ENCODE data around the gene FGD2.

The FGD2 gene

GRCh38 chr6:36973647-36974046 is 31.8 kb upstream of the FGD2 start:
- Histone ChIP-seq H3K4me1 (ENCODE audit: insufficient read depth, low read length) (no peaks in the 10 kb centered on the region), H3K9ac (ENCODE audit: low read length) (no peak overlapping the region), H3K36me3 (ENCODE audit: insufficient read depth, low read length) (peaks cover 98% of the 10 kb centered on the region), H3K27ac (ENCODE audit: low read depth, low read length) (no peak overlapping the region), H3K9me3 (ENCODE audit: low read length) (no peaks in the 10 kb centered on the region), H3K4me3 (ENCODE audit: low read depth in 1 of 2, low read length in 2 of 2) (no peak overlapping the region), H3K27me3 (ENCODE audit: control insufficient read depth in 1 of 2, insufficient read depth in 2 of 2, low read length in 2 of 2) (no peaks in the 10 kb centered on the region)

- peaks cover 16% of the 10 kb centered on the region for H3K4me1 ChIP-seq (ENCODE audit: insufficient read depth, low read length)
- H3K36me3 ChIP-seq (ENCODE audit: insufficient read depth, low read length) = peaks cover 82% of the 10 kb centered on the region
- no peaks in the 10 kb centered on the region for H3K27me3 ChIP-seq (ENCODE audit: control insufficient read depth in 1 of 2, insufficient read depth in 2 of 2, low read length in 2 of 2)
- no peak overlapping the region for H3K9ac ChIP-seq (ENCODE audit: low read length)
- no peak overlapping the region for H3K27ac ChIP-seq (ENCODE audit: low read depth, low read length)
- no peaks in the 10 kb centered on the region for H3K9me3 ChIP-seq (ENCODE audit: low read length)
- no peak overlapping the region for H3K4me3 ChIP-seq (ENCODE audit: low read depth in 1 of 2, low read length in 2 of 2)
Observed at GRCh38 chr6:36975231-36976006, 30.0 kb upstream of the FGD2 start.

- peaks cover 21% of the 10 kb centered on the region for H3K4me1 ChIP-seq (ENCODE audit: insufficient read depth, low read length)
Observed at GRCh38 chr6:36976007-36976264, 29.5 kb upstream of the FGD2 start.

GRCh38 chr6:36976509-36976908 is 28.9 kb upstream of the FGD2 start:
- H3K36me3 ChIP-seq (ENCODE audit: insufficient read depth, low read length) = peaks cover 76% of the 10 kb centered on the region
- H3K9me3 ChIP-seq (ENCODE audit: low read length) = no peaks in the 10 kb centered on the region
- H3K4me3 ChIP-seq (ENCODE audit: low read depth in 1 of 2, low read length in 2 of 2) = no peak overlapping the region
- H3K4me1 ChIP-seq (ENCODE audit: insufficient read depth, low read length) = peaks cover 25% of the 10 kb centered on the region
- no peak overlapping the region for H3K27ac ChIP-seq (ENCODE audit: low read depth, low read length)
- no peak overlapping the region for H3K9ac ChIP-seq (ENCODE audit: low read length)
- no peaks in the 10 kb centered on the region for H3K27me3 ChIP-seq (ENCODE audit: control insufficient read depth in 1 of 2, insufficient read depth in 2 of 2, low read length in 2 of 2)

More at GRCh38 chr6:36976007-36976264, 29.5 kb upstream of the FGD2 start:
- Histone ChIP-seq H3K9ac (ENCODE audit: low read length) (no peak overlapping the region), H3K27ac (ENCODE audit: low read depth, low read length) (no peak overlapping the region), H3K27me3 (ENCODE audit: control insufficient read depth in 1 of 2, insufficient read depth in 2 of 2, low read length in 2 of 2) (no peaks in the 10 kb centered on the region), H3K9me3 (ENCODE audit: low read length) (no peaks in the 10 kb centered on the region), H3K4me3 (ENCODE audit: low read depth in 1 of 2, low read length in 2 of 2) (no peak overlapping the region), H3K36me3 (ENCODE audit: insufficient read depth, low read length) (peaks cover 82% of the 10 kb centered on the region)

GRCh38 chr6:36976931-36977330 is 28.5 kb upstream of the FGD2 start:
- no peaks in the 10 kb centered on the region for H3K27me3 ChIP-seq (ENCODE audit: control insufficient read depth in 1 of 2, insufficient read depth in 2 of 2, low read length in 2 of 2)
- no peak overlapping the region for H3K9ac ChIP-seq (ENCODE audit: low read length)
- no peaks in the 10 kb centered on the region for H3K9me3 ChIP-seq (ENCODE audit: low read length)
- H3K4me3 ChIP-seq (ENCODE audit: low read depth in 1 of 2, low read length in 2 of 2) = no peak overlapping the region
- peaks cover 72% of the 10 kb centered on the region for H3K36me3 ChIP-seq (ENCODE audit: insufficient read depth, low read length)
- H3K4me1 ChIP-seq (ENCODE audit: insufficient read depth, low read length) = peaks cover 30% of the 10 kb centered on the region
- H3K27ac ChIP-seq (ENCODE audit: low read depth, low read length) = no peak overlapping the region

- no peak overlapping the region for H3K27ac ChIP-seq (ENCODE audit: low read depth, low read length)
- peaks cover 66% of the 10 kb centered on the region for H3K36me3 ChIP-seq (ENCODE audit: insufficient read depth, low read length)
- H3K9me3 ChIP-seq (ENCODE audit: low read length) = no peaks in the 10 kb centered on the region
- H3K9ac ChIP-seq (ENCODE audit: low read length) = no peak overlapping the region
- H3K4me1 ChIP-seq (ENCODE audit: insufficient read depth, low read length) = peaks cover 31% of the 10 kb centered on the region
- no peak overlapping the region for H3K4me3 ChIP-seq (ENCODE audit: low read depth in 1 of 2, low read length in 2 of 2)
- H3K27me3 ChIP-seq (ENCODE audit: control insufficient read depth in 1 of 2, insufficient read depth in 2 of 2, low read length in 2 of 2) = no peaks in the 10 kb centered on the region
Observed at GRCh38 chr6:36977470-36977941, 27.9 kb upstream of the FGD2 start.

GRCh38 chr6:36978421-36979346 is 26.8 kb upstream of the FGD2 start:
- H3K36me3 ChIP-seq (ENCODE audit: insufficient read depth, low read length) = peaks cover 56% of the 10 kb centered on the region
- no peak overlapping the region for H3K27ac ChIP-seq (ENCODE audit: low read depth, low read length)
- H3K9me3 ChIP-seq (ENCODE audit: low read length) = no peaks in the 10 kb centered on the region
- no peak overlapping the region for H3K4me3 ChIP-seq (ENCODE audit: low read depth in 1 of 2, low read length in 2 of 2)
- no peak overlapping the region for H3K9ac ChIP-seq (ENCODE audit: low read length)
- H3K4me1 ChIP-seq (ENCODE audit: insufficient read depth, low read length) = peaks cover 42% of the 10 kb centered on the region
- H3K27me3 ChIP-seq (ENCODE audit: control insufficient read depth in 1 of 2, insufficient read depth in 2 of 2, low read length in 2 of 2) = no peaks in the 10 kb centered on the region

GRCh38 chr6:36979347-36979742 is 26.1 kb upstream of the FGD2 start:
- Histone ChIP-seq H3K4me1 (ENCODE audit: insufficient read depth, low read length) (peaks cover 48% of the 10 kb centered on the region), H3K9me3 (ENCODE audit: low read length) (no peaks in the 10 kb centered on the region), H3K36me3 (ENCODE audit: insufficient read depth, low read length) (peaks cover 49% of the 10 kb centered on the region), H3K27me3 (ENCODE audit: control insufficient read depth in 1 of 2, insufficient read depth in 2 of 2, low read length in 2 of 2) (no peaks in the 10 kb centered on the region), H3K4me3 (ENCODE audit: low read depth in 1 of 2, low read length in 2 of 2) (no peak overlapping the region), H3K9ac (ENCODE audit: low read length) (no peak overlapping the region), H3K27ac (ENCODE audit: low read depth, low read length) (no peak overlapping the region)

- Histone ChIP-seq H3K4me3 (ENCODE audit: low read depth in 1 of 2, low read length in 2 of 2) (no peak overlapping the region), H3K27ac (ENCODE audit: low read depth, low read length) (no peak overlapping the region), H3K27me3 (ENCODE audit: control insufficient read depth in 1 of 2, insufficient read depth in 2 of 2, low read length in 2 of 2) (no peaks in the 10 kb centered on the region), H3K4me1 (ENCODE audit: insufficient read depth, low read length) (peaks cover 56% of the 10 kb centered on the region), H3K36me3 (ENCODE audit: insufficient read depth, low read length) (peaks cover 41% of the 10 kb centered on the region), H3K9me3 (ENCODE audit: low read length) (no peaks in the 10 kb centered on the region), H3K9ac (ENCODE audit: low read length) (no peak overlapping the region)
Observed at GRCh38 chr6:36980129-36980528, 25.3 kb upstream of the FGD2 start.

GRCh38 chr6:36980876-36981619 is 24.4 kb upstream of the FGD2 start:
- no peak overlapping the region for H3K27ac ChIP-seq (ENCODE audit: low read depth, low read length)
- H3K4me3 ChIP-seq (ENCODE audit: low read depth in 1 of 2, low read length in 2 of 2) = no peak overlapping the region
- no peaks in the 10 kb centered on the region for H3K27me3 ChIP-seq (ENCODE audit: control insufficient read depth in 1 of 2, insufficient read depth in 2 of 2, low read length in 2 of 2)
- H3K9me3 ChIP-seq (ENCODE audit: low read length) = no peaks in the 10 kb centered on the region
- H3K9ac ChIP-seq (ENCODE audit: low read length) = no peak overlapping the region
- H3K4me1 ChIP-seq (ENCODE audit: insufficient read depth, low read length) = peaks cover 58% of the 10 kb centered on the region
- H3K36me3 ChIP-seq (ENCODE audit: insufficient read depth, low read length) = peaks cover 32% of the 10 kb centered on the region

- Histone ChIP-seq H3K36me3 (ENCODE audit: insufficient read depth, low read length) (peaks cover 7% of the 10 kb centered on the region), H3K27me3 (ENCODE audit: control insufficient read depth in 1 of 2, insufficient read depth in 2 of 2, low read length in 2 of 2) (no peaks in the 10 kb centered on the region), H3K9me3 (ENCODE audit: low read length) (no peaks in the 10 kb centered on the region), H3K4me1 (ENCODE audit: insufficient read depth, low read length) (peaks cover 73% of the 10 kb centered on the region), H3K9ac (ENCODE audit: low read length) (no peak overlapping the region), H3K27ac (ENCODE audit: low read depth, low read length) (no peak overlapping the region), H3K4me3 (ENCODE audit: low read depth in 1 of 2, low read length in 2 of 2) (peak overlapping the region in 1 of 2 donors; percentile 75)
Observed at GRCh38 chr6:36983538-36983937, 21.9 kb upstream of the FGD2 start.
